ENCODE measurements around the gene COL4A1.

- TF ChIP-seq CTCF (IDR thresholded peaks at IDR 0.05): no peak
- TF ChIP-seq POLR2A (IDR thresholded peaks at IDR 0.05): no peak
Measured at GRCh38 chr13:110185696-110186095, 121.3 kb downstream of the COL4A1 start.
